Sigmoid colon (tissue), 4 donors: ENCODE results near the gene RPL10A.

Source experiments
- EP300 ChIP-seq, 4 donors: sonication (generic); formaldehyde crosslinking; IDR thresholded peaks; one replicate each; pipeline ENCODE4 v1.6.1; 2017; ENCODE audit warnings: antibody characterized with exemption in 4 of 4
- POLR2A ChIP-seq, 2 donors: fragments of 450-650 bp; IDR thresholded peaks; one replicate each; pipeline ENCODE4 v1.6.1; 2016; ENCODE audit warnings: antibody characterized with exemption in 2 of 2, mild to moderate bottlenecking in 2 of 2, moderate library complexity in 2 of 2
- POLR2AphosphoS5 ChIP-seq, 4 donors: sonication (generic); formaldehyde crosslinking; IDR thresholded peaks; one replicate each; pipeline ENCODE4 v1.6.1; 2017; ENCODE audit warnings: antibody characterized with exemption in 4 of 4
- TF ChIP-seq, protein P1 (sequence below), 4 experiments: fragments of 450-650 bp in 3 of 4; fragments of 200-600 bp in 1 of 4; IDR thresholded peaks; one replicate each; pipeline ENCODE4 v1.5.1; 2016 to 2019; ENCODE audit warnings: antibody characterized with exemption in 4 of 4, mild to moderate bottlenecking in 3 of 4, moderate library complexity in 2 of 4

DNA sequence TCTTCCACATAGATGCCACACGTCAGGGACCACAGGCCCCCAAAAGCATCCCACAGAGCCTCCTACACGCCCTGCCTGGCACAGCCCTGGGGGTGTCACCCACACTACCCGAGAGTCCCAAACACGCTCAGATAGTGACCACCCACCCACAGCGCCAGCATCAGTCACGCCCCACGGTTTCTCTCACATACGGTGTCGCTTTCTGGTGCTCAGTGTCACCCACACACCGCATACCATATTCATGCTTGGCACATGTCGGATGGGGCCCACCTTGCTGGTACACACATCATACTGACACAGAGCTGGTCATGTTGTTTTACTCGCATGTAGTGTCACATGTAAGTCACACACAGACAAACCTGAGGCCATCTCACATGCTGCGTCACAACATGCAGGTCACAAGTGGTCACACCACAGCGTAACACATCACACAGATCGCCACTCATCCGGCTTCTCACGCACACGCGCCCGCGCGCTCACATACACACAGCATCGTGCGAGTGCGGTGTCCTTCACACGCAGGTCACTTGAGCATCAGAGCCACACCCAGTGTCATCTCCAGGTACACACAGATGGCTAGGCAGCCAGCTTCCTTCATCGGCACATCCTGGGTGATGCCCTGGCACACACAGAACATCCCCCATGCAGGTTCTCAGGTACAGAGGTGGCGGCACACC is 25.2 kb downstream of the RPL10A start:
- TF ChIP-seq EP300 (IDR thresholded peaks at IDR 0.05) (no peak), POLR2A (IDR thresholded peaks at IDR 0.05) (no peak), POLR2AphosphoS5 (IDR thresholded peaks at IDR 0.05) (peak in 2 of 4 donors; percentile 34 to 42)
- TF ChIP-seq, protein P1, sequence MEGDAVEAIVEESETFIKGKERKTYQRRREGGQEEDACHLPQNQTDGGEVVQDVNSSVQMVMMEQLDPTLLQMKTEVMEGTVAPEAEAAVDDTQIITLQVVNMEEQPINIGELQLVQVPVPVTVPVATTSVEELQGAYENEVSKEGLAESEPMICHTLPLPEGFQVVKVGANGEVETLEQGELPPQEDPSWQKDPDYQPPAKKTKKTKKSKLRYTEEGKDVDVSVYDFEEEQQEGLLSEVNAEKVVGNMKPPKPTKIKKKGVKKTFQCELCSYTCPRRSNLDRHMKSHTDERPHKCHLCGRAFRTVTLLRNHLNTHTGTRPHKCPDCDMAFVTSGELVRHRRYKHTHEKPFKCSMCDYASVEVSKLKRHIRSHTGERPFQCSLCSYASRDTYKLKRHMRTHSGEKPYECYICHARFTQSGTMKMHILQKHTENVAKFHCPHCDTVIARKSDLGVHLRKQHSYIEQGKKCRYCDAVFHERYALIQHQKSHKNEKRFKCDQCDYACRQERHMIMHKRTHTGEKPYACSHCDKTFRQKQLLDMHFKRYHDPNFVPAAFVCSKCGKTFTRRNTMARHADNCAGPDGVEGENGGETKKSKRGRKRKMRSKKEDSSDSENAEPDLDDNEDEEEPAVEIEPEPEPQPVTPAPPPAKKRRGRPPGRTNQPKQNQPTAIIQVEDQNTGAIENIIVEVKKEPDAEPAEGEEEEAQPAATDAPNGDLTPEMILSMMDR (IDR thresholded peaks at IDR 0.05): no peak
